ENCODE data around the gene ZNF462.

ZNF462 gene

DNA sequence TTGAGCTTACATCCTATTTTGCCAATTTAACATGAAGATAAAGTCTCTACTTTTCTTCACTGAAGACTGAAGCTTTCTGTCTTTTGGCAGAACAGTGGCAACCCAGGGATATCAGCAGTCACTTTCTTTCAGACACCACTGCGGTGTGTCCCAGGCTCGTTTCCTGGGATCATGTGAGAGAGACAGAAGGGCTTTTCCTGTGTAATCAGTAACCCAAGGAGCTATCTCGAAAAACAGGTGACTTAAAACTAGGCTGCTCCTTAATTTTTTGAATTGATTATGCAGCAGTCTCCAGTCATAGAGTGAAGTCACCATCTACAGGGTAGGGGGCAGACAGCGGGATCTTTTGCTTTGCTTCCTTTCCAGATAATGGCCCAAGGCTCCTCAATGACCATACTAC is 68.5 kb downstream of the ZNF462 start:
- no peak for DNase-seq

- no peak for DNase-seq
These were observed 69.2 kb downstream of the ZNF462 start for GRCh38 chr9:106932178-106932577.

DNA sequence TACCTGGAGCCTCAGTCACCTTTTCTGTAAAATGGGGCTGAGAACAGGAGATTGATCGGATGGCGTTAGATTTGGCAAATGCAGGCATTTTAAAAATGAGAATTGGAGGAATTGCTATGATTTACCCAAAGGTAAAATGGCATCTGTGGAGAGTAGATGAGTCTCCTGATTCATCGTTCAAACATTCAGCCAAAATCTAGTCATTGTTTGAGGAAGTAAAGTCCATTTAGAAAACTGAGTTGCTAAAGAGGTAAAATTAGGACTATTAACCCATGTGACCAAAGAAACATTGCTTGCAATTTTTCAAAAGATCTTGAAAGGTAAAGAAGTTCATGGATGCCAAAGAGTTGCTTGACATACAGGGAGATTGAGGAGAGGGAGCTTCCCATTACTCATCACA is 69.7 kb downstream of the ZNF462 start:
- no peak for DNase-seq

- no peak for DNase-seq
These were observed 70.5 kb downstream of the ZNF462 start for GRCh38 chr9:106933470-106933869.

DNA sequence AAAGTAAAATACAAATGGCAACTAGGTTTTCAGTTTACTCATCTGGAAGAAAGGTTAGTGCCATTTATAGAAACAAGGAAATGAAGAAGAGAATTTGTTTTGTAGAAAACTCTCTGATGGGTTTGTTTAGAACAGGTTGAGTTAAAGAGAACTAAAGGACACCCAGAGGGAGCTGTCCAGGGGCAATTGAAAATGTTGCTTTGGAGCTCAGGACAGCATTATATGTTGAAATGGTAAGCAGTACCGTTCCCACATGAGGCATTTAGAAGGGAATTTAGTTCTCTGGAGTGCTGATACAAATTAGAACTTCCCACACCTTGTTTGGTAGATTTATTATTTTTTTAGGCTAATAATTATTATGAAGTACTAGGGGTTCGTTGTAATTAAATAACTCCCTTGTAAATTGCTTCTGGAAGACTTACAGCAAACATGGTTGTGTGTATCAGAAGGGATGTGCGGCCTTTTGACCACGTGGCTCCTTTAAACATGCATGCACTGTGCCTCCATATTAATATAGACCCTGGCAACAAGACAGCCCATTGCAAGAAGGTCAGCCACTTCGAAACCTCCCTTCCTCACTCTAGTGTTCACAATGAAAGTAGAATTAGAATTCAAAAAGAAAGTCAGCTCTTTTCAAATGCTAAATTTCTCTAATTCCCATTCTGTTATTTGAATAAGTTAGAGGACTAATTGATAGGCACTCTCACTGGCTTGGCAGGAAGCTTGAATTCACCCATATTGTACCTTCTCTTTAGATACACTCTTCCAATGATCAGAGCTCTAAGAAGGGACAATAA is 71.7 kb downstream of the ZNF462 start:
- no peak for DNase-seq

DNA sequence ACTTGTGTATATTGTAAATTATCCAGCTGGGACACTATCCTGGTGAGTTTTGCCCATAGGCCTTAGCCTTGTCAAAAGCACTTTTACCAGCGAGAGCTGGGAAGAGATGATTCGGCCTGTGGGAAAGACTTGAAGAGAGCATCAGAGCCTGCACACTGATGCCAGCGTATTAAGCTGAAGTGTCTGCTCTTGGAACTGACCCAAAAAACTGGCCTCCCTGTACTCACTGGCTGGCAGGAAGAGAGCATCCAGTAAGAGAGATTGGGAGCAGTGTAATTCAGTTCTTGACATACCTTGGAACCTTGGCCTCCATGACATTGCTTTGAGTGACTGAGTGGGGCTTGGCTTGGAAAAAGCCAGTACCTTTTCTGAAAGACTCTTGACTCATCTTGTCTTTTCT is 73.7 kb downstream of the ZNF462 start:
- DNase-seq, result no peak

DNA sequence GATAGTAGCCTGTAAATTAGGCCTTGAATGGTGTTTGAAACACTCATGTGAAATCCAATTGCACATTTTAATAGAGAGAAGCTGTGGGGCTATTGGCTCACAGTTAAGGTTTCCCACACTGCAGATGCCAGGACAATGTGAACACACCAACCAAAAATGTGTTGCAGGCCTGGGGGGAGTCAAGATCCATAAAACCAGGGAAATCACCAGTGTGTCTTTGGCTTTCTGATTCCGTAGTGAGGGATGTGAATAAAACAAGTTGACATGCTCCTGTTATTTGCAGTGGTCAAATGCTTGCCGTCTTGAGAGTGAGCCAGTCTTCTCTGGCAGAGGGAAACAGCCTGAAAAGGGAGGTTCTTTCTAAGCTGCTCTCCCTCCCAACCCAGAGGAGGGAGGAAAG is 79.0 kb downstream of the ZNF462 start:
- no peak for DNase-seq

- no peak for DNase-seq
These were observed 83.0 kb downstream of the ZNF462 start for GRCh38 chr9:106945727-106946660.

- no peak for DNase-seq
These were observed 84.3 kb downstream of the ZNF462 start for GRCh38 chr9:106947106-106947900.

- no peak for DNase-seq
These were observed 90.2 kb downstream of the ZNF462 start for GRCh38 chr9:106953174-106953573.

DNA sequence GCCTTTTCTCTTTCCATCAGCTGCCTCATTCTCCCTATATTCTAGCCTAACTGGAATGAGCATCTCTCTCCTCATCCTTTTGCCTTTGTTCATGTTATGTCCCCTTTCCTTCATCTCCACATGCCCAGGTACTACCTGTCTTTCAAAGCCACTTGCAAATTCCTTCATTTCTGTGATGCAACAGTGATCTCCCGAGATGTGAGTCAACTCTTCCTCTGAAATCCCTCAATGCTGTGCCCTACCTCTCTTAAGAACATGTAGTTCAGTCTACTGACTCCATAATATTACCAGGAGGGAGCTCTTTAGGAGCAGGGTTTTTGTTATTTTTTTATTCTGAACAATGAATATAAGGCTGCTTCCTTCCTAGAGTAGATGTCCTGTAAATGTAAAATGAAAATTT is 91.6 kb downstream of the ZNF462 start:
- DNase-seq, result no peak

GRCh38 chr9:106954974-106955850 is 92.2 kb downstream of the ZNF462 start:
- DNase-seq, result peak; percentile 36

DNA sequence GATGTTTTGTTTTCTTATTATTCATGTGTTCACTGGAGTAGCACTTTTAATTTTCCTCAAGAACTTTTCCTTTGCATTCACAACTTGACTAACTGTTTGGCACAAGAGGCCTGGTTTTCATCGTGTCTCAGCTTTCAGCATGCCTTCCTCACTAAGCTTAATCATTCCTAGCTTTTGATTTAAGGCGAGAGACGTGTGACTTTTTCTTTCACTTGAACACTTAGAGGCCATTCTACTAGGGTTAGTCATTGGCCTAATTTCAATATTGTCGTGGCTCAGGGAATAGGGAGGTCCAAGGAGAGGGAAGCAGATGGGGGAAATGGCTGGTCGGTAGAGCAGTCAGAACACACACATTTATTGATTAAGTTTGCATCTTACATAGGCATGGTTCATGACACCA is 94.0 kb downstream of the ZNF462 start:
- DNase-seq, result no peak

DNA sequence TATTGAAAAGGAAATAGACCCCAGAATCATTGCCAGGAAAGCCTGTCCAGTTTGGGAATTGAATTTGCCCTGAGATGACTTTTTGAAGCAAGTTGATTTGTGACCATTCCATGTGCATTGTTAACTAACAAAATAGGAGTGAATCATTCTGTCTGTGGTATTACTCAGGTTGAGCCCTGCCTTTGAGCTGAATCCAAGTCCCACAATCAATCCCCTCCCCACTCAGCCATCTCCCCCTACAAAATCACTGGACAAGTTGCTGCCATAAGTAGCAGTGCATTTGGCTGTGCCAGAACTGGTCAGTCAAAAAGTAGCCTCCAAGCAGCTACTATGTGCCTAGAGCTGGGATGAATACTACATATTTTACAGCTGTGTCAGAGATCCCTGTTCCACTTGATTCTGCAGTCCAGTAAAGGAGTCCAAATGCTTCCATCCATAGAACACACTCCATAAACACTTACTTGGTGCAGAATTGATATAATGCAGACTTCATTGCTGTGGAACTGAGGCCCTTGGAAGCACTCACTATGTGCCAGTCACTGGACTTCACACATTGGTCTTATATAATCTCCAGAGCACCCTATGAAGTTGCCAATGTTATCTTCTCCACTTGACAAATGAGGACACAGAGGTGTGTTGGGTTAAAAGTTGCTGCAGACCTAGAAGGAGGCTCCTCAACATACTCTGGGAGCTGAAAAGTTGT is 96.1 kb downstream of the ZNF462 start:
- DNase-seq, result no peak

DNA sequence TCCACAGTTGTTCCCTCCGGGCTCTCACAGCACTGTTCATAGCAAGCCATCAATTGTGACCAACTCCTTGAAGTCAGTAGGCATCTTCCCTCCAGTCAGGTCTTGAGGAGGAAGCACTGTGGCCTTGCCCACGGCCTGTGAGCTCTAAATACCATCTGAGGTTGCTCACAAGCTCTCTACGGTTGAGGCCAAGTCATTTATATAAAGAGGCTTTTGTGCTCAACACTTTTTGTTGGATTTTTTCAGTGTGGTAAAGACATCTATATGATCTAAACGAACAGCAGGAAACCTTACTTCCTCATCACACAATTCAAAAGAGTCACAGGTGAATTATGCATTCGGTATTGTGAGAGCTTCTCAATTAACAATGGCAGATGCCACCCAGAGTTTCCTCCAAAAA is 97.3 kb downstream of the ZNF462 start:
- no peak for DNase-seq

- DNase-seq, result no peak
These were observed 98.7 kb downstream of the ZNF462 start for GRCh38 chr9:106961623-106962022.

DNA sequence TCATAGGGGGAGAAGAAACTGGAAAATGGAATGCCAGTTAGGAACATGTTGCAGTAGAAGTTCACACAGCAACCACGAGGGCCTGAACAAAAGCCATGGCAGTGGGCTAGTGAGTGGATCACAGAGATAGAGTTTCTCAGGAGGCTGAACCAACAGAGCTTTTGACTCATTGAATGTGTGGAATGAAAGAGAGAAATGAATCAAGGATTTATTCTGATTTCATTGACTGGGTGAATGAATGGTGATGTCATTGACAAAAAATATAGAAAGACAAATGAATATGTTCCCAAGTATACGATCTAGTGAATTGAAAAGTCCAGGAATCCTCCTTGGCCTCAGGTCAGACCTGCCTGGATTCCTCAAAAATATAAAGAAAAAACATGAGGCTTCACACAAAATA is 99.2 kb downstream of the ZNF462 start:
- no peak for DNase-seq

DNA sequence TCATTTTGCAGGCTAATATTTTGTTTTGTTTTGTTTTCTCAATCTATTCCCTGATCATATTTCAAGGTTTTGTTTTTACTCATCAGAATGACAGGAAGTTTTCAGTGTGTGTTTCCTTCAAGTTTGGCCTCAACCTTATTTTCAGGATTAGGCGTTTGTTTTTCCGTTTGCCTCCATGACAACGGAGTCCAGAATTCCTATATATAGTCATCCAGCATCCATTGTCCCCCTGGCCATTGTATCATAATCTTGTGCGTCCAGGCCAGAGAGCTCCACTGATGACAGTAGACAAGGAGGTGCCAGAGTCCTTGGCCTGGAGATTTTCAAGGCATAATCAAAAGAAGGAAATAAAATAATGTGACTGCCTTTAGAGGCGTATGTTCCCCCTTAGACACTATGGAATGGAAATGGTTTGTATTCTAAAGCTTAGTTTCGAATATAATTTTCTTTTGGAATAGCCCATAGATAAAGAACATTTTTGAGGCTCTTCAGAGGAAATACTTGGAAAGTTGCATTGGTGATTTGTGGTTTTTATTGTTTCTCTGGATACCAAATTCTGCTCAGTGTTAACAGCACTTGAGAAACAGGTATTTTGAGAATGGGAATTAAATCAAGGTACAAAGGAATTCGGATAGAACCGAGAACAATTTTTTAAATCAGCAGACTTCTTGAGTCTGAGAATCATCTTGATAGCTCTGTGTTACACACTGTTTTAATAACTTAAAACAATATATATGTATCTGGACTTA is 99.8 kb downstream of the ZNF462 start:
- DNase-seq, result no peak

DNA sequence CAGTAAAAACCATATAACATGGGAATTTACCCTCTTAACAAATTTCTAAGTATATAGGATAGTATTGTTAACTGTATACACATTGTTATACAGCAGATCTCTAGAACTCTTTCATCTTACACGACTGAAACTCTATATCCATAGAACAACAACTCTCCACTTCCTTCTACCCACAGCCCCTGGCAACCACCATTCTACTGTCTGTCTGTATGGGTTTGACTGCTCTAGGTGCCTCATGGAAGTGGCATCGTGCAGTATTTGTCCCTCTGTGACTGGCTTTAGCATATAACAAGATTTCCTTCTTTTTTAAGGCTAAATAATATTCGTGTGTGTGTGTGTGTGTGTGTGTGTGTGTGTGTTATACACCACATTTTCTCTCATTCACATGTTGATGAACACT is 100.7 kb downstream of the ZNF462 start:
- DNase-seq, result no peak

GRCh38 chr9:106964329-106964728 is 101.4 kb downstream of the ZNF462 start:
- DNase-seq, result no peak
